ENCODE results near the gene SORBS1. TPM values are rescaled to one million over a fixed set of nuclear protein-coding genes. Genes with fewer than 3 reads are reported as not detected.
A peak's percentile ranks its signal among the peaks of the same experiment; 100 is the strongest.

SORBS1 gene
- total RNA-seq, 2 donors from 2014 or later = 1.2 to 2.8 TPM

DNA sequence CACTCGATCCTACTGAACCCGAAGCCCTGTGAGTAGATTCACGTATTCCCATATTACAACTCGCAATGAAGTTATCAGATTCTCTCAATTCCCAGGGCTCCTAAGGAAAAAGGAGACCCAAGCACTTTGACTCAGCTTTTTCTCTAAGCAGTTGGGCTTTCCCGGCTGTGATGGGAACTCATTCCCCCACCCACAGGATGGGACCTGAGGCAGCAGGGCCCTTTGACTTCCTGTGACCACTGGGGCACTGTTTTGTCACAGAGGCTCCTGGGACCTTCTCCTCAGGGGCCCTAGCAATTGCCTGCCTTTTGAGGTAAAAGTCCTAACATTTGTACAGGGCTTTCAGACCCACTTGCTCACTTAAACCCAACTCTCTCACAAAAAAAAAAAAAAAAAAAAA, 147.6 kb downstream of the SORBS1 start:
- no peak overlapping the region for H3K27ac Mint-ChIP-seq
- no peaks in the 10 kb centered on the region for H3K9me3 Mint-ChIP-seq
- no peak for ATAC-seq
- H3K36me3 Mint-ChIP-seq = no peaks in the 10 kb centered on the region
- DNase-seq (ENCODE audit: low spot score in 2 of 2) = no peak

DNA sequence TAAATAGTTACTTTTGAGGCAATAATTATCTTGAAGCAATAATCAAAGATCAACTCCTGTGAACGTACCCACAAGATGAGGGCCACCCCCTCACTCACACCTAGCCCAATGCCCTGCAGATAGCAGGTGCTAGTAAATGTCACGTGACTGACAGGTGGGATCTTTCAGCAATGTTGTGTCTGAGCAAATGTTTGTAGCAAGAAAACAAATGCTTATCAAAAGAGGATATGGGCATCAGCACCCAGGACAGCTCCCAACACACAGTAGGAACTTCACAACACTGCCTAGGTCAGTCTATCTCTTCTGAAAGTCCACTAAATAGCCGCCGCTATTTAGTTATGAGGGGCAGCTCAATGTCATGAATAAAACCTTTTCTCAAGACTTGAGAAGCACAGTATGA, 149.5 kb downstream of the SORBS1 start:
- ATAC-seq = no peak
- Mint-ChIP-seq H3K9me3 (no peaks in the 10 kb centered on the region), H3K36me3 (no peaks in the 10 kb centered on the region), H3K27ac (no peak overlapping the region)
- DNase-seq (ENCODE audit: low spot score in 2 of 2) = no peak

DNA sequence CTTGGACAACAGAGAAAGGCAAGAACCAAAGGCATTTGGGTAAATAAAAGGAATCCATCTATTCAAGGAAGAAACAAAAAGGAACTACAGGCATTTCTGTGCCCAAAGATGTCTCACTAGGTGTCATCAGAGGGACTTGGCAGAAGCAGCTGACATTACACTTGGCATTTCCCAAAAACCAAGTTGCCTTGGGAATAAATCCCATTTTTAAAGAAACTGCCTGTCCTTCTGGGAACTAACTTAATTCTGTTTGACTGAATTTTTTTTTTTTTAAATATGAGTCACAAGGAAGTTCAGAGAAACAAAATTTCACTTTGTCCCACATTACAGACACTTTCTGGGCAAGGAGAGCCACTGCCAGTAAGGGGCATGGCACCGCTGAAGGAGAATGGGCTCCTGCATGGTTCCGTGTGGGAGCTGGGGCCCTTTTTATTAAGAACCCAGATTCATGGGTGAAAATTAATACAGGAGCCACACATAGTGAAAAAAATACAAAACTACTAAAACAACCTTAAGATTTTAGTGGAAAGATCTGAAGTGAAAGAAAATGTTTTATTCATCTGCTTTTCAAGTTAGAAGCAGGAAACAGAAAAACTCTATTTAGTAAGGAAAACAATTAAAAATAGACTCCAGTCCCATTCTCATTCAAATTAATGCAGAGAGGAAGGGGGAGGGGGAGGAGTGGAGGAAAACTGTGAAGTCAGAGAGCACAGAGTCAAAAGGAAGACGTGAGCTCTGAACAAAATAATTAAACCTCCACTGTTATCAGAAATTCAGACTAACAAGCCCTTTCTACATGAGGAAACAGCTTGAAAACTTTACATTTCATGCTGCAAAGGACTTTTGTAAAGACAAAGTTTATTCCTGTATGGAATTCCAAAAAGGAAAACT, 151.9 kb downstream of the SORBS1 start:
- ATAC-seq (no peak), DNase-seq (ENCODE audit: low spot score in 2 of 2) (no peak)
- H3K9me3 Mint-ChIP-seq = no peaks in the 10 kb centered on the region
- no peaks in the 10 kb centered on the region for H3K36me3 Mint-ChIP-seq
- no peak overlapping the region for H3K27ac Mint-ChIP-seq

DNA sequence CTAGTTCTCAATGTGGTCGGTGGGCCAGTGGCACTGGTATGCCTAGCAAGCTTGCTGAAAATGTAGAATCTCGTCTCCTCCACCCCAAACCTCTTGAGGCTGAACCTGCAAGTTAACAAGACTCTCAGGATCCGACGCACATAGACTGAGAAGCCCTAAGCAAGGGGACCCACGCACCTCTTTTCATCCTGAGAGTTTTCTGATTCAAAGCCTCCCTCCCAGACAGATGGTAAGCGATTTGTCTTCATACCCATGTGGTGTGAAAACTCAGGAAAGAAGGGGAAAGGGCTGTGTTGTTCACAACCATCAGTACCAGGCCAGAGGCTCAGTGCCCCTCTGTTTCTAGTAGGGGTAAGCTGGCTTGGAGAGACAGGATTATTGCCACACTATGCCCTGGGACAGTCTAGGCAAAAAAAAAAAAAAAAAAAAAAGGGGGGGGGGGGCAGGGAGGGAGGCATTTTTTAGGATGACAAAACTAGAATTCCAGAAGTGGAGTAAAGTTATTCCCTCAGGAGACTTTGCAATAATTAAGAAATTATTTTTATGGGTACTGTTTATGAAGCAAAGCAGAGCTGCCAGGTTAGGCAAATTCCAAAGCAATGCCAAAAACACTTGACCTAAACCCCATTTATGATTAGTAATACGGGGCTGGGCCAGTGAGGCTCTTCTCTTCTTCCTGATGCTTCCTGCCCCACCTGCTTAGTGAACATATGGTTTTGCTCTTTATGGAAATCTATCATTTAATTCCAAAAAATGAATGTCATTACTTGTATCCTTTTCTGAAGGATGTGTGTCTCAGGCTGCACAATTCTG, 152.8 kb downstream of the SORBS1 start:
- Mint-ChIP-seq H3K9me3 (no peaks in the 10 kb centered on the region), H3K27ac (no peak overlapping the region), H3K36me3 (no peaks in the 10 kb centered on the region)
- DNase-seq (ENCODE audit: low spot score in 2 of 2) = no peak
- no peak for ATAC-seq

DNA sequence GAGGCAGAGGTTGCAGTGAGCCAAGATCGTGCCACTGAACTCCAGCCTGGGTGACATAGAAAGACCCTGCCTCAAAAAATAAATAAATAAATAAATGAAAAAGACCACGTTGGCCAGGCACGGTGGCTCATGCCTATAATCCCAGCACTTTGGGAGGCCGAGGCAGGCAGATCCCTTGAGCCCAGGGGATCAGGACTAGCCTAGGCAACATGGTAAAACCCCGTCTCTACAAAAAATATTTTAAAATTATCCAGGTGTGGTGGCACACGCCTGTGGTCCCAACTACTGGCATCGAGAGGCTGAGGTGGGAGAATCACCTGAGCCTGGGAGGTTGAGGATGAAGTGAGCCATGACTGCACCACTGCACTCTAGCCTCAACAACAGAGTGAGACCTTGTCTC, 153.6 kb downstream of the SORBS1 start:
- Mint-ChIP-seq H3K27ac (no peak overlapping the region), H3K9me3 (no peaks in the 10 kb centered on the region), H3K36me3 (no peaks in the 10 kb centered on the region)
- no peak for DNase-seq (ENCODE audit: low spot score in 2 of 2)
- ATAC-seq = no peak

DNA sequence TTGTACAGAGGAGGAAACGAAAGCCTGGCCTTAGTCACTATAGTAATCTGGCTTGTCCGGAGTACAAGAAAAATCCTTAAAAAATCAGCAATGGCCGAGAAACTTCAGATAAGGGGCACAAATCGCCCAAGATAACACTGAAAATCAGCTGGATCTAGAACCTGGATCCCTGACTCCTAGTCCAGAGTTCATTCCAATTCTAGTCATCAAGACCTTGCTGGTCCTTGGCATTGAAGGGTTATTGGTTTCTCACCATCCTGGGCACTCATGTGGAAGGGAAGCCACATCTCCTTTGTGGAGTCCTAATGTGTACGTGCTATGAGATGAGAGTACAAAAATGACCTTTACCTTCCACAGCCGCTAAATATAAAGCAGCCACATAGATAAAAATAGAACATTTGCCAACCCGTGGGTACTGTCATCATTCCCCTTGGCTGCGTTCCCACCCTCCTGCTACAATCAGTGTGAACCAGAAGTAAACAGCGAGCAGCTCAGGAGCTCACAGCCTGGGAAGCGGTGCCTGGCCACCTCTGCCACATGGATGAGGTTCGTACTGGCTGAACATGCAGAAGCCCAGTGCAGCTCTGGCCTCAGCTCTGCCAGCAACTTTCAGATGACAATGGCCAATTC, 154.4 kb downstream of the SORBS1 start:
- H3K36me3 Mint-ChIP-seq = no peaks in the 10 kb centered on the region
- DNase-seq (ENCODE audit: low spot score in 2 of 2) = no peak
- no peak overlapping the region for H3K27ac Mint-ChIP-seq
- no peak for ATAC-seq
- no peaks in the 10 kb centered on the region for H3K9me3 Mint-ChIP-seq

DNA sequence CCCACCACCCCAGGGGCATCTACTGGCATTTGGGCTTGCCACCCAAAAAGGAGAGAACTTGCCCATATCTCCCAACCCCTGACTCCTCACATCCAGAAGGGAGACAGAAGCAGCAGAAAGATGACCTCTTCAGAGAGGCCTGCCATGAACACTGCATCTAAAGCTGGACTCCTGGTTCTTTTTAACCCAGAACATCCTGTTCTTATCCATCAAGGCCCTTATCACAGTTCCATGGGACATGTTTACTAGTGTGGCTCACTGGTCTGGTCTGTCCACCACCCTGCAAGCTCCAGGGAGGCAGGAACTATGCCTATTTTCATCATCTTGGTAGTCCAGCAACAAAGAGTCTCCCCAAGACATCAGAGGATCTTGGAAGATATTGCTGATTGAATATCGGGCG, 155.5 kb downstream of the SORBS1 start:
- H3K27ac Mint-ChIP-seq = no peak overlapping the region

DNA sequence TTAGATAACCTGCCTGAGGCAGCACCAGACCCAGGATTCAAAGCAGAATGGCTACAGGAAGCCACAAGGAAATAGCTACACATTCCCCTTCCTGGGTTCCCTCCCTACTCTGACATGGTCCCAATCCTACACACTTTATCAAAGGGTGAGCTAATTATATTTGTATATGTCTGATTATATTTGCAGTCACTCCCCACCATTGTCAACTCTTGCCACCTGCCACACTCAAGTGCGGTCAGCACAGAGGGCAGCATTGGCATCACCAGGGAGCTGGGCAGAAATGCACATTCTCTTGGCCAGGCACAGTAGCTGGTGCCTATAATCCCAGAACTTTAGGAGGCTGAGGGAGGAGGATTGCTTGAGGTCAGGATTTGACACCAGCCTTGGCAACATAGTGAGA, 156.3 kb downstream of the SORBS1 start:
- no peaks in the 10 kb centered on the region for H3K9me3 Mint-ChIP-seq
- H3K36me3 Mint-ChIP-seq = no peaks in the 10 kb centered on the region
- ATAC-seq (no peak), DNase-seq (ENCODE audit: low spot score in 2 of 2) (no peak)
- no peak overlapping the region for H3K27ac Mint-ChIP-seq

More for the DNA sequence above, 155.5 kb downstream of the SORBS1 start:
- no peak for ATAC-seq
- DNase-seq (ENCODE audit: low spot score in 2 of 2) = no peak
- Mint-ChIP-seq H3K9me3 (no peaks in the 10 kb centered on the region), H3K36me3 (no peaks in the 10 kb centered on the region)

DNA sequence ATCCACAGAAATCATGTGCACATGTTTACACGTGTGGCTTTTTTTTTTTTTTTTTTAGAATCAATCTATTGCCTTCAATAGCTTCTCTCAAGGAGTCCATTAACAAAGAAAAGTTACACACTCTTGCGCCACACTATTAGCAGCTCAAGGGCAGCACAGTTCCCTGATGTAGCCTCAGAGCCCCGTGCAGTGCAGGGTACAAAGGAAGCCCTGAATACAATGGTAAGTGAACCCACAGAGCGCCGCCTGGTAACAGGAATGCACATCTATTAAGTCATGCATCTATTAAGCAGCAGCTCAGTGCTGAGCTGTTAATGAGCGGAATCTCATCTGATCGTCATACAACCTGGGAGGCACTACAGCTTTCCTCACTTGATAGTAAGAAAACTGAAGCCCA, 156.7 kb downstream of the SORBS1 start:
- Mint-ChIP-seq H3K9me3 (no peaks in the 10 kb centered on the region), H3K36me3 (no peaks in the 10 kb centered on the region), H3K27ac (no peak overlapping the region)
- no peak for ATAC-seq
- DNase-seq (ENCODE audit: low spot score in 2 of 2) = no peak

DNA sequence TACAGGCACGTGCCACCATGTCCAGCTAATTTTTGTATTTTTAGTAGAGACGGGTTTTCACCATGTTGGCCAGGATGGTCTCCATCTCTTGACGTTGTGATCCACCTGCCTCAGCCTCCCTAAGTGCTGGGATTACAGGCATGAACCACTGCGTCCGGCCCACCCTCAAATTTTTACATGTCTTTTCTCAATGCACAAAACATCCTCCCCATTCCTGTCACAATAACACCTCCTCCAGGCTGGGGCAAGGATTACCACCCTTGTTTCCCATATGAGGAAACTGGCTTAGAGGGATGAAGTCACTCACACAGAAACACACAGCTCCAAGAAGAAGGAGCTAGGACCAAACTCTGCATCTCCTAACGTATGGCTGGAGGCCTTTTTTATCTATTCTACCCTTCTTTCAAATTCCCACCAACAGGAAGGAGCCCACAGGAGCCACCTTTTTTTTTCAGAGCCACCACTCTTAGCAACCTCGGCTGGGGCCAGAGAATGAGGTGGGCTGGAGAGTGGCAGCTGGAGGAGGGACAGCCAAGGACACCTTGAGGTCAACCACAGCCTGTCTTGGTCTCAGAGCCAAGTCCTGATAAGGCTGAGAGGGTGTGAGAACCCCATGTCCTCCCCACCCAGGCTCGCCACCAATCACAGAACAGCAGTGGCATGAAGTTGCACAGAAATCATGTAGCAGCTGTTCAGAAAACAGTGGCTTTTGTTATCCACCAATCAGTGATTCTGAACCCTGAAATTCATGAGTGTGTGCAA, 157.3 kb downstream of the SORBS1 start:
- ATAC-seq (no peak), DNase-seq (ENCODE audit: low spot score in 2 of 2) (no peak)
- no peak overlapping the region for H3K27ac Mint-ChIP-seq
- no peaks in the 10 kb centered on the region for H3K36me3 Mint-ChIP-seq
- no peaks in the 10 kb centered on the region for H3K9me3 Mint-ChIP-seq

DNA sequence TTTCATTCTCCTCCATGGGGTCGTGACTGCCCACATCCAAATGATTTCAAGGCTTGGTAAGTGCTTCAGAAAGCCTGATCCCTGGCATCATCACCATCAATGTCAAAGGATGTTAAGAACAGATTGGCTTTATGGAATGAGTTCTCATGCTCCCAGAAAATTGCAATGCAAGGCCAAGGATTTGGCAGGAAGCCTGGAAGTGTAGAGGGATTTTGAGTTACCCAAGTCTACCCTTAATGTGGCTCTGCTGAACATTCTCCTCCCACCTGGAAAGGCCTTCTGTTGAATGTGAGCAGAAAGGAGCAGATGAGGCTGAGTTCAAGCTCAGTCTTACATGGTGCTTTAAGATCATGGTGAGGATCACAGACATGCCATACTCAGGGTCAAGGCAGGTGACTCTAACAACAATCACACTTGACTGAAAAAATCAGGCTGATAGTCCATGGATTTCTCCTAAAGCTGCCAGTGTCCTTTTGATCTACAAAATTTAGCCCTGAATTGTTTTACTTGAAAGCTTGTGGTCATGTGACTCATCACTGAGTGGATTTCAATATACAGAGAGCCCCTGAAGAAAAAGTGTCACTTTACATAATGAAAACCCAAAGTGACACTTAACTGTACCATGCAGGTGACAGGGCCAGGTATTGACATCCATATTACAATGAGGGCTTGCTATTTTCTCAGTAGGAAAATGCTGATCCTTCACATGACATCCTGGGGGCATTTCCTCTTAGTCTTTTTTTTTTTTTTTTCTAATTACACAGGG, 159.3 kb downstream of the SORBS1 start:
- no peak overlapping the region for H3K27ac Mint-ChIP-seq
- H3K36me3 Mint-ChIP-seq = no peaks in the 10 kb centered on the region
- DNase-seq (ENCODE audit: low spot score in 2 of 2) (no peak), ATAC-seq (peak; percentile 58 to 83)
- H3K9me3 Mint-ChIP-seq = no peaks in the 10 kb centered on the region

DNA sequence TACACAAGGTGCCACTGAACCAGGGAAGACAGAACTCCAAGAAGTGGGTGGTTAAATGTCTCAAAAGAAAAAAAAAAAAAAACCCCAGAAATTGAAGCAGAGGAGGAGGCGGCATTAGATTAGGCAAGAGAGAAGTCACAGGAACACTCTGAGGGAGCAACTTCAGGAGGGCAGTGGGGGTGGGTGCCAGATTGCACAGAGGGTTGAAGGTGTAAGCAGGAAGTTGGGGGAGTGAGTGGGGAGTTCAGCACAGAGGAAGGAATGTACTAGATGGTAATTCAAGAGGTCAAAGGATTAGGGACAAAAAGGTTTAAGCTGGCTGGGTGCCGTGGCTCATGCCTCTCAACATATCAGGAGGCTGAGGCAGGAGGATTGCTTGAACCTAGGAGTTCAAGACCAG, 160.4 kb downstream of the SORBS1 start:
- no peak overlapping the region for H3K27ac Mint-ChIP-seq
- no peaks in the 10 kb centered on the region for H3K9me3 Mint-ChIP-seq
- no peaks in the 10 kb centered on the region for H3K36me3 Mint-ChIP-seq
- ATAC-seq = no peak
- DNase-seq (ENCODE audit: low spot score in 2 of 2) = no peak

DNA sequence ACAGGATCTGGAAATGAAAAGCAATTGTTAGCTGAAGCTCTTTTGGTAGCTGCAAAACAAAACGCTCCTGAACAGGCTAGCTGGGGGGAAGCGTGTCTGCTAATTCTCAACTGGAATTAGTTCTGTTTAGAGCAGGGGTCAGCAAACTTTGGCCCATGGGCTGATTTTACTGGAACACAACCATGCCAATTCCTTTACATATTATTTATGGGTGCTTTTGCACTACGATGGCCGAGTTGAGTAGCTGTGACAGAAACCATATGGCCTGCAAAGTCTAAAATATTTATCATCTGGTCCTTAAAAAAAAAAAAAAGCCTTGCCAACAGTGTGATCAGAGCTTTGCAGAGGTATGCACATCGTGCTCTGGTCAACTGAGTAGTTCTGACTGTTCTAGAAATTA, 162.0 kb downstream of the SORBS1 start:
- no peak for ATAC-seq
- H3K9me3 Mint-ChIP-seq = no peaks in the 10 kb centered on the region

DNA sequence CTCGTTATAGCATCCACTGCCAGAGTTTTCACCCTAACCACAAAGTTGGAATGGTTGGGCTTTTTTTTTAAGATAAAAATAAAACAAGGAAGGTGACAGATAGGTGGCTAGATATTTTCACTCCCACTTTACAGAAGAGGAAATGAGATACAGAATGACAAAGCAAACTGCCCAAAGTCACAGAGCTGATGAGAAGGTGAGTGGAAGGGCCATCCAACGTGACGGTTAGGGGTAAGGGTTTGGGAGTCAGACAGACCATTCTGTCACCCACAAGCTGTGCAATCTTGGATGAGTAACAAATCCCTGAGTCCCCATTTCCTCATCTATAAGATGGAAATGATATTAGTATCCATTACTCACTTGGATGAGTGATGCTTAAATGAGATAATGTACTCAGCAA, 163.4 kb downstream of the SORBS1 start:
- DNase-seq (ENCODE audit: low spot score in 2 of 2) (no peak), ATAC-seq (peak in 1 of 2 donors; percentile 20)
- no peak overlapping the region for H3K27ac Mint-ChIP-seq
- no peaks in the 10 kb centered on the region for H3K9me3 Mint-ChIP-seq
- no peaks in the 10 kb centered on the region for H3K36me3 Mint-ChIP-seq

More for the DNA sequence above, 162.0 kb downstream of the SORBS1 start:
- H3K36me3 Mint-ChIP-seq = no peaks in the 10 kb centered on the region
- H3K27ac Mint-ChIP-seq = no peak overlapping the region
- no peak for DNase-seq (ENCODE audit: low spot score in 2 of 2)

DNA sequence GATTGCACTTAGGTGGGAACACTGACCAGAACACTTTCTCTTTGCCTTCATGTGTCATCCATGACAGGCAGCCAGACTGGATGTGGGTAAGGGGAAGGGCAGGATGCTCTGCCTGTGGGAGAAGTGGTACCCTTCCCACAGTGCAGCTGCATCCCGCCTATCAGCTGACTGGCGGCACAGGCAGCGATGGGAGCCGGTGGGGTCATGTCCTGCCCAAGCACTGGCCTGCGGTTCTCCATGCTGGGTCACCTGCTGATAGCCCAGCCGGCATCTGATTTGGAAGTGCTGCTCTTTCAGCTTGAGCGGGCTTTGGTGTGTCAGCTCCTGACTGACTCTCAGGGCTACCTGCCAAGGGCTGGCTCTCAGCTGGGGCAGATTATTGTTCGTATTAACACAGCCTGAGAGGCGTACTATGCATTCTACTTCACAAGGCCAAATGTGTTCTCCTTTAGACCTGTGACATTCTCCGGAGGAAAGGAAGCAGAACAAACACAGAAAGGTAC, 165.2 kb downstream of the SORBS1 start:
- Mint-ChIP-seq H3K9me3 (no peaks in the 10 kb centered on the region), H3K36me3 (no peaks in the 10 kb centered on the region), H3K27ac (no peak overlapping the region)
- DNase-seq (ENCODE audit: low spot score in 2 of 2) (no peak), ATAC-seq (no peak)
